ENCODE measurements around the gene BATF3. TPM values are rescaled to one million over a fixed set of nuclear protein-coding genes. Genes with fewer than 3 reads are reported as not detected.

Gene BATF3
- total RNA-seq, 6 experiments from 2014 or later = 0.68 to 2.7 (median 1.2) TPM; not detected in 3

DNA sequence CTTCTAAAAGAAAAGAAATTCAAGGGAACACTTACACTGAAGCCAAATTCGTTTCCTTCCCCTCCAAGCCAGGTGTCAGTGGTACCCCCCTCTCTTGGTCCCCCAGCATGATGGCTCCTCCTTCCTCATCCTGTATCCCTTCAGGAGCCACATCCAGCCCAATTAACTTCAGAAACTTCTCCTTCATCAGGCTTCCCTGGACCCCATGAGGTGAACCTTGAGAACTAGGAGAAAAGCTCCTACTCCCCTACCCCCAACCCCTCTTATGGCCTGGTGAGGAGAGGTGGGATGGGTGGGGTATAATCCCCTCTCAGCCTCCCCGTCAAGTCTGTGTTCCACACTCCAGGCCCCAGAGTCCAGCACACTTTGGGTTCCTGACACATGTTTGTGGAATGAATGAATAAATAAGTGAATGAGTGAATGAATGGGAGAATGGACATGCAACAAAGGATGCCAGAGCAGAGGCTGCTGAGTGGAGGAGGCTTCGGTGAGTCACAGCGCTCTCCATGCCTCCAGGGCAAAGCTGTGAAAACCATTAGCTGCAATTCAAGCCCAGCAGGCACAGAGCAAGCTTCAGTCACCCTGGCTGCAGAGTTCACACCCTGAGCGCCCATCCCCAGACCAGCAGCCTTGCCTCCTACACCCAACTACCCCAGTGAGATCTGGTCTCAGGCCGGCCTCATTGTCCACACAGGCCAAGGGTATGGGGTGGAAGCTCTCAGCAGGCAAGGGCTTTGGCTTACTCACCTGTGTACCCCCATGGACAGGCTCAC lies 43.8 kb downstream of the BATF3 start:
- intact Hi-C loops (cut with DNase I) = loop anchor here in 1 of 2 donors (10.0 kb wide), 1 partner anchor 129 kb away; no protein-coding TSS in a partner anchor
- Histone ChIP-seq H3K4me3 (no peak overlapping the region), H3K27ac (no peak overlapping the region), H3K9me3 (no peaks in the 10 kb centered on the region), H3K36me3 (no peaks in the 10 kb centered on the region), H3K4me1 (no peaks in the 10 kb centered on the region), H3K27me3 (no peaks in the 10 kb centered on the region)
- ATAC-seq = no peak
- TF ChIP-seq, protein P1, sequence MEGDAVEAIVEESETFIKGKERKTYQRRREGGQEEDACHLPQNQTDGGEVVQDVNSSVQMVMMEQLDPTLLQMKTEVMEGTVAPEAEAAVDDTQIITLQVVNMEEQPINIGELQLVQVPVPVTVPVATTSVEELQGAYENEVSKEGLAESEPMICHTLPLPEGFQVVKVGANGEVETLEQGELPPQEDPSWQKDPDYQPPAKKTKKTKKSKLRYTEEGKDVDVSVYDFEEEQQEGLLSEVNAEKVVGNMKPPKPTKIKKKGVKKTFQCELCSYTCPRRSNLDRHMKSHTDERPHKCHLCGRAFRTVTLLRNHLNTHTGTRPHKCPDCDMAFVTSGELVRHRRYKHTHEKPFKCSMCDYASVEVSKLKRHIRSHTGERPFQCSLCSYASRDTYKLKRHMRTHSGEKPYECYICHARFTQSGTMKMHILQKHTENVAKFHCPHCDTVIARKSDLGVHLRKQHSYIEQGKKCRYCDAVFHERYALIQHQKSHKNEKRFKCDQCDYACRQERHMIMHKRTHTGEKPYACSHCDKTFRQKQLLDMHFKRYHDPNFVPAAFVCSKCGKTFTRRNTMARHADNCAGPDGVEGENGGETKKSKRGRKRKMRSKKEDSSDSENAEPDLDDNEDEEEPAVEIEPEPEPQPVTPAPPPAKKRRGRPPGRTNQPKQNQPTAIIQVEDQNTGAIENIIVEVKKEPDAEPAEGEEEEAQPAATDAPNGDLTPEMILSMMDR (IDR thresholded peaks at IDR 0.05) = no peak
- TF ChIP-seq POLR2A (IDR thresholded peaks at IDR 0.05) = no peak
- WGBS (ENCODE audit: insufficient coverage, low coverage, low lambda C conversion rate, missing lambda C conversion rate) = 50% methylated on average over 2 of the region's 6 CpGs
- DNase-seq = no peak

DNA sequence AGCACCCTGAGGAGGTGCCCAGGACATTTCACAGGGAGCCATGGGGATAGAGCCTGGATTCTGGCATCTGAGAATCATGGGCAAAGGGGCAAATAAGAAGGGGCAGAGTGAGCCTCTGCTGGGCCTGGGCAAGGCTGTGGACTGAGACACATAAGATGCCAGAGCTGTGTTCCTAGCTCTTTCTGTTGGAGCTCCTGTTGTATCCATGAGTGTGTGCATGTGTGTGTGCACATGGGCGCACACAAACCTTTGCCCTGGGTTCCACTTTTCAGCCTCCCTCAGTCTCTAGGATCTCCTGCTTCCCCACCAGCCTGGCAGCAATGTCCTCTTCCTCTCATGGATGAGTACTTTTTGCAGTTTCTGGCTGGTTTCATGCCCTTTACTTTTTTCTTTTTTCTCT lies 47.0 kb downstream of the BATF3 start:
- no peak for ATAC-seq
- Histone ChIP-seq H3K4me3 (no peak overlapping the region), H3K27me3 (no peaks in the 10 kb centered on the region), H3K27ac (no peak overlapping the region), H3K36me3 (no peaks in the 10 kb centered on the region), H3K4me1 (no peaks in the 10 kb centered on the region), H3K9me3 (no peaks in the 10 kb centered on the region)
- no CpG with 5 or more reads among the region's 1 CpG for WGBS (ENCODE audit: insufficient coverage, low coverage, low lambda C conversion rate, missing lambda C conversion rate)
- TF ChIP-seq POLR2A (IDR thresholded peaks at IDR 0.05) = no peak
- TF ChIP-seq, protein P1 (IDR thresholded peaks at IDR 0.05) = no peak
- no peak for DNase-seq
- intact Hi-C loops (cut with DNase I) = loop anchor here in 1 of 2 donors (10.0 kb wide), 1 partner anchor 132 kb away; no protein-coding TSS in a partner anchor

DNA sequence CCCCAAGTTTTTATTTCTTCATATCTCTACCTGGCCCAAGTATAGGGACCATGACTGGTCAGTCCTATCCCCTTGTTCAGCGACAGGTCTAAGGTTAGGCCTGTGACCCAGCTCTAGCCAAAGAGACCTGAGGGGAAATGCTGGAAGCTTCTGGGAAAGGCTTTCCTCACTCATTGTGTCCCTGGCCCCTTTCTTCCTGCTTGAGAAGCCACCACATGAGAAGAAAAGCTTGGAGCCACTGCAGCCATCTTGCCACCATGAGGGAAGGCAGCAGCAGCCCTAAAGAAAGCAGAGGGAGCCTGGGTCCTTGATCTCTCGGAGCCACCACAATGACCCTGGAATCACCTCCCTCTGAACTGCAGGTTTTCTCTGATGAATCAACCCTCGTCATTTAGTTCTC lies 47.7 kb downstream of the BATF3 start:
- intact Hi-C loops (cut with DNase I) = loop anchor here in 1 of 2 donors (10.0 kb wide), 1 partner anchor 133 kb away; no protein-coding TSS in a partner anchor
- Histone ChIP-seq H3K9me3 (no peaks in the 10 kb centered on the region), H3K27ac (no peak overlapping the region), H3K4me1 (no peaks in the 10 kb centered on the region), H3K27me3 (no peaks in the 10 kb centered on the region), H3K36me3 (no peaks in the 10 kb centered on the region), H3K4me3 (no peak overlapping the region)
- TF ChIP-seq, protein P1 (IDR thresholded peaks at IDR 0.05) = no peak
- TF ChIP-seq POLR2A (IDR thresholded peaks at IDR 0.05) = no peak
- DNase-seq = no peak
- 83% methylated on average over 3 of the region's 3 CpGs for WGBS (ENCODE audit: insufficient coverage, low coverage, low lambda C conversion rate, missing lambda C conversion rate)
- ATAC-seq = no peak

DNA sequence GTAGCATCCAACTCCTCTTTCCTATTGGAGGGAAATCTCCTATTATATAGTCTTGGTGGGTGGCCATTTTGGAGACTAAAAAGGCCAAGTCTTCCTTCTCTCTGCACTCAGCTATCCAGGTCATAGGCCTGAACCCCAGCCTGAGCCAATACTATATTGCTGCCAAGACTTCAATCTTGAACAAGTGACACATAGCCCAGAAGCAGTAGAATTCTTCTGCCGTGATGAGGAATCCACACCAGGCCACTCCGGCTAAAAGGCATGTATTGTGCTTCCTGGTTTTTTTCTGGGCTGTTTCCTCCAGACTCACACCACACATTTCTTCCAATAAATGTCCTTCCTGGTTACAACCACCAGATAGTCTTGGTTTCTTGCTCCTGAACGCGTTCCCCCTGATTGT lies 48.1 kb downstream of the BATF3 start:
- WGBS (ENCODE audit: insufficient coverage, low coverage, low lambda C conversion rate, missing lambda C conversion rate) = 100% methylated on average over 4 of the region's 4 CpGs
- H3K4me1 ChIP-seq = no peaks in the 10 kb centered on the region
- no peak overlapping the region for H3K27ac ChIP-seq
- no peaks in the 10 kb centered on the region for H3K36me3 ChIP-seq
- peak in 1 of 4 donors; percentile 38 for ATAC-seq
- no peak overlapping the region for H3K4me3 ChIP-seq
- intact Hi-C loops (cut with DNase I) = loop anchor here in 1 of 2 donors (10.0 kb wide), 1 partner anchor 133 kb away; no protein-coding TSS in a partner anchor
- TF ChIP-seq, protein P1 (IDR thresholded peaks at IDR 0.05) = no peak
- no peak for TF ChIP-seq POLR2A (IDR thresholded peaks at IDR 0.05)
- no peaks in the 10 kb centered on the region for H3K9me3 ChIP-seq
- no peak for DNase-seq
- no peaks in the 10 kb centered on the region for H3K27me3 ChIP-seq
